TTC549 (cell line): ENCODE data around the gene PAGR1.
"Not testable (repeated sequence)": the region's sequence is repeated elsewhere in the genome, so short reads cannot be mapped to it uniquely, and the experiment has no call there.

Experiments
- FAIRE-seq: peaks from 2 replicates; lab custom pipeline; 2012; peaks lifted over from hg19 to GRCh38; lab: Jason Lieb, UNC

Gene PAGR1

GRCh38 chr16:29815793-29816693, at the start of gene PAGR1:
Gene PAGR1 (plus strand): TSS chr16:29816152. CDS start chr16:29816526, 374 bp downstream.
- FAIRE-seq, result peak; percentile 60

GRCh38 chr16:29766571-29766970, 49.4 kb upstream of the PAGR1 start:
- FAIRE-seq, result no peak

- FAIRE-seq, result no peak
Measured at GRCh38 chr16:29767062-29767461, 48.9 kb upstream of the PAGR1 start.

GRCh38 chr16:29769507-29769906, 46.4 kb upstream of the PAGR1 start:
- no peak for FAIRE-seq

- FAIRE-seq, result no peak
Measured at GRCh38 chr16:29770250-29770929, 45.6 kb upstream of the PAGR1 start.

- FAIRE-seq, result not testable (repeated sequence)
Measured at GRCh38 chr16:29772330-29772729, 43.6 kb upstream of the PAGR1 start.

- FAIRE-seq, result no peak
Measured at GRCh38 chr16:29774730-29775129, 41.2 kb upstream of the PAGR1 start.

- FAIRE-seq, result no peak
Measured at GRCh38 chr16:29775742-29776408, 40.1 kb upstream of the PAGR1 start.

GRCh38 chr16:29777576-29778350, 38.2 kb upstream of the PAGR1 start, which contains the start of gene ZG16:
Gene ZG16 (plus strand): TSS chr16:29778256. CDS start chr16:29779267, 1,011 bp downstream.
- no peak for FAIRE-seq

- FAIRE-seq, result no peak
Measured at GRCh38 chr16:29779474-29779873, 36.5 kb upstream of the PAGR1 start.

- not testable (repeated sequence) for FAIRE-seq
Measured at GRCh38 chr16:29783094-29783953, 32.6 kb upstream of the PAGR1 start.

- no peak for FAIRE-seq
Measured at GRCh38 chr16:29784157-29784556, 31.8 kb upstream of the PAGR1 start.

- FAIRE-seq, result no peak
Measured at GRCh38 chr16:29784901-29785500, 31.0 kb upstream of the PAGR1 start.

GRCh38 chr16:29787155-29787554, 28.8 kb upstream of the PAGR1 start:
- FAIRE-seq, result not testable (repeated sequence)

GRCh38 chr16:29789775-29790182, 26.2 kb upstream of the PAGR1 start:
- FAIRE-seq, result no peak

GRCh38 chr16:29790183-29790948, 25.6 kb upstream of the PAGR1 start, which contains the start of gene KIF22:
Gene KIF22 (plus strand): TSS chr16:29790751. CDS start chr16:29790760, 9 bp downstream.
- peak; percentile 41 for FAIRE-seq

GRCh38 chr16:29790949-29791844, 24.8 kb upstream of the PAGR1 start:
- FAIRE-seq, result no peak
